Ishikawa (cell line): ENCODE results near the gene KRT35.

ENCODE experiments used
- CEBPB ChIP-seq: IDR thresholded peaks from 2 replicates; pipeline ENCODE4 v1.6.1; 2012
- CREB1 ChIP-seq: IDR thresholded peaks from 2 replicates; pipeline ENCODE4 v1.6.1; 2012; ENCODE audit warnings: low read depth
- EGR1 ChIP-seq: IDR thresholded peaks from 2 replicates; pipeline ENCODE4 v1.6.1; 2012
- EP300 ChIP-seq: IDR thresholded peaks from 2 replicates; pipeline ENCODE4 v1.6.1; 2012; ENCODE audit warnings: borderline replicate concordance
- FOXM1 ChIP-seq: IDR thresholded peaks from 2 replicates; pipeline ENCODE4 v1.6.1; 2012; ENCODE audit warnings: low read depth, borderline replicate concordance
- NFIC ChIP-seq: IDR thresholded peaks from 2 replicates; pipeline ENCODE4 v1.6.1; 2012
- RAD21 ChIP-seq: IDR thresholded peaks from 2 replicates; pipeline ENCODE4 v1.6.1; 2012; ENCODE audit warnings: low read depth
- TAF1 ChIP-seq: IDR thresholded peaks from 2 replicates; pipeline ENCODE4 v1.6.1; 2012; ENCODE audit warnings: low read depth, mild to moderate bottlenecking
- TCF12 ChIP-seq: IDR thresholded peaks from 2 replicates; pipeline ENCODE4 v1.6.1; 2012; ENCODE audit warnings: low read depth
- TEAD4 ChIP-seq: IDR thresholded peaks from 2 replicates; pipeline ENCODE4 v1.6.1; 2012
- YY1 ChIP-seq: IDR thresholded peaks from 2 replicates; pipeline ENCODE4 v1.6.1; 2012; ENCODE audit warnings: low read depth
- ZBTB7A ChIP-seq: IDR thresholded peaks from 2 replicates; pipeline ENCODE4 v1.6.1; 2012; ENCODE audit warnings: low read depth
- TF ChIP-seq, protein P1 (sequence below): IDR thresholded peaks from 2 replicates; pipeline ENCODE4 v1.6.1; 2012; ENCODE audit warnings: low read depth, mild to moderate bottlenecking
- TF ChIP-seq, protein P2 (sequence below): IDR thresholded peaks from 2 replicates; pipeline ENCODE4 v1.6.1; 2012
- TF ChIP-seq, protein P3 (sequence below): IDR thresholded peaks from 2 replicates; pipeline ENCODE4 v1.6.1; 2012

KRT35 gene

DNA sequence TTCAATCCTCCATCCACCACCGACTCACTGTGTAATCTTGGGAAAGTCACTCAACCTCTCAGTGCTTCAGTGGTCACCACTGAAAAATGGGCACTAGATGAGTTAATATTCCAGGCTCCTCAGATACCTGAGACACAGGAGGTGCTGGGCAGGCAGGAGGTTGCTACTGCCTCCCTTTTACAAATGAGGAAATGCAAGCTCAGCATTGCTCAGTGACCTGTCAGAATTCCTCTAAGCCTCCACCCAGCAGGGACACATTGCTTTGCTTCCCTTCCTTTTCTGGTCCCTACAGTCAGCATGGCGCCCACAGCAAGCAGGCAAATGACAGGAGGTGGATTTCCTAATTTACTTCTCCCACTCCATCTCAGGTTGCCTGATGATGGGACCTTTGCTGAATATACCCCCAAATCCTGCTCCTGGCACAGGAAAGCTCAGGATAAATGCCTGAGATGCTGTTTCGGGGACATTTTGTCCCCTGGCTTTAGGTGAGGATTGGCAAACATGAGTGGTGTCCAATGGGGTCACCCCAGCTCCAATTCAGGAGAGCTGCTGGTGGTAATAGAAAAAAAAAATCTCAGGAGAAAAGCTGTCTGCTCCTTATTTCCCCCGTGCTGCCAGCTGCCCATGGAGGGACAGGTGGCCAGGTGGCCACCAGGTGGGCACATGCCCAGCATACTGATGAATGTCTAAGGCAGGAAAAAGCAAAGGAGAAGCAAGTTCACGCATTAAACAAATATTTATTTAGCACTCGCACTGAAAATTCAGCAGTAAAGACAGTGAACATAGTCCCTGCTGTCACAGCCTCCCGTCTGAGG lies 29.5 kb upstream of the KRT35 start:
- TF ChIP-seq NFIC, result no peak
- TF ChIP-seq CREB1, result no peak
- TF ChIP-seq YY1, result no peak
- TF ChIP-seq, protein P1, sequence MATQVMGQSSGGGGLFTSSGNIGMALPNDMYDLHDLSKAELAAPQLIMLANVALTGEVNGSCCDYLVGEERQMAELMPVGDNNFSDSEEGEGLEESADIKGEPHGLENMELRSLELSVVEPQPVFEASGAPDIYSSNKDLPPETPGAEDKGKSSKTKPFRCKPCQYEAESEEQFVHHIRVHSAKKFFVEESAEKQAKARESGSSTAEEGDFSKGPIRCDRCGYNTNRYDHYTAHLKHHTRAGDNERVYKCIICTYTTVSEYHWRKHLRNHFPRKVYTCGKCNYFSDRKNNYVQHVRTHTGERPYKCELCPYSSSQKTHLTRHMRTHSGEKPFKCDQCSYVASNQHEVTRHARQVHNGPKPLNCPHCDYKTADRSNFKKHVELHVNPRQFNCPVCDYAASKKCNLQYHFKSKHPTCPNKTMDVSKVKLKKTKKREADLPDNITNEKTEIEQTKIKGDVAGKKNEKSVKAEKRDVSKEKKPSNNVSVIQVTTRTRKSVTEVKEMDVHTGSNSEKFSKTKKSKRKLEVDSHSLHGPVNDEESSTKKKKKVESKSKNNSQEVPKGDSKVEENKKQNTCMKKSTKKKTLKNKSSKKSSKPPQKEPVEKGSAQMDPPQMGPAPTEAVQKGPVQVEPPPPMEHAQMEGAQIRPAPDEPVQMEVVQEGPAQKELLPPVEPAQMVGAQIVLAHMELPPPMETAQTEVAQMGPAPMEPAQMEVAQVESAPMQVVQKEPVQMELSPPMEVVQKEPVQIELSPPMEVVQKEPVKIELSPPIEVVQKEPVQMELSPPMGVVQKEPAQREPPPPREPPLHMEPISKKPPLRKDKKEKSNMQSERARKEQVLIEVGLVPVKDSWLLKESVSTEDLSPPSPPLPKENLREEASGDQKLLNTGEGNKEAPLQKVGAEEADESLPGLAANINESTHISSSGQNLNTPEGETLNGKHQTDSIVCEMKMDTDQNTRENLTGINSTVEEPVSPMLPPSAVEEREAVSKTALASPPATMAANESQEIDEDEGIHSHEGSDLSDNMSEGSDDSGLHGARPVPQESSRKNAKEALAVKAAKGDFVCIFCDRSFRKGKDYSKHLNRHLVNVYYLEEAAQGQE, result no peak
- TF ChIP-seq, protein P2, sequence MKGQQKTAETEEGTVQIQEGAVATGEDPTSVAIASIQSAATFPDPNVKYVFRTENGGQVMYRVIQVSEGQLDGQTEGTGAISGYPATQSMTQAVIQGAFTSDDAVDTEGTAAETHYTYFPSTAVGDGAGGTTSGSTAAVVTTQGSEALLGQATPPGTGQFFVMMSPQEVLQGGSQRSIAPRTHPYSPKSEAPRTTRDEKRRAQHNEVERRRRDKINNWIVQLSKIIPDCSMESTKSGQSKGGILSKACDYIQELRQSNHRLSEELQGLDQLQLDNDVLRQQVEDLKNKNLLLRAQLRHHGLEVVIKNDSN, result no peak
- TF ChIP-seq CEBPB, result no peak
- TF ChIP-seq TCF12, result no peak
- TF ChIP-seq ZBTB7A, result no peak
- TF ChIP-seq EP300, result no peak
- TF ChIP-seq TAF1, result no peak
- TF ChIP-seq FOXM1, result no peak
- no peak for TF ChIP-seq EGR1
- TF ChIP-seq TEAD4, result no peak
- TF ChIP-seq, protein P3, sequence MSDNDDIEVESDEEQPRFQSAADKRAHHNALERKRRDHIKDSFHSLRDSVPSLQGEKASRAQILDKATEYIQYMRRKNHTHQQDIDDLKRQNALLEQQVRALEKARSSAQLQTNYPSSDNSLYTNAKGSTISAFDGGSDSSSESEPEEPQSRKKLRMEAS, result no peak
- TF ChIP-seq RAD21, result no peak

DNA sequence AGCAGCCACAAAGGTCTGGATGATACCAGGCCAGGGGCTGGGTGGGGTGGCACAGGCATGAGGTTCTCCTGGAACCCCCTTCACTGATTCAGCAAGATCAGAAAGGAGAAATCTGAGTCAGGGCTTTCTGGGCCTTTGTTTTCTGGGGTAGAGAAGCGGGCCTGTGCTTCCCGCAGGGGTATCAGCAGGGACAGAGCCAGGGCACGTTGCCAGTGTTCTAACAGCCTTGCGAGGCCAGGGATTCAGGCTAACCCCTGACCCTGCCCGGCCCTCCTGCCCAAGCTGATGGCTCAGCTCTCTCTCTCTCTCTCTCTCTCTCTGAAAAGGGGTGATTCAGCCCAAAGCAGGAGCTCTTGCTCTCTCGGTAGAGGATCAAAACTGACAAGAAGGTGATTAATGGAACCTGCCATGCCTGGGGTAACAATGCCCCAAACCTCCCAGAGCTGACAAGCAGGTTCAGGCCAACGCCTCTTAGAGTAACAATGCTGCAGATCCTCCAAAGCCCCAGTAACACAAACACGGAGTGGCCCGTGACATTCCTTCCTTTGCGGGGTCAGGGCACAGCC lies 26.4 kb upstream of the KRT35 start:
- no peak for TF ChIP-seq TAF1
- TF ChIP-seq, protein P2, result no peak
- TF ChIP-seq, protein P1, result no peak
- TF ChIP-seq CREB1, result no peak
- no peak for TF ChIP-seq TEAD4
- TF ChIP-seq, protein P3, result no peak
- TF ChIP-seq YY1, result 0 out of 2 replicates have a peak, but pooled peaks have one; percentile 17
- no peak for TF ChIP-seq EGR1
- 0 out of 2 replicates have a peak, but pooled peaks have one; percentile 24 for TF ChIP-seq NFIC
- 0 out of 2 replicates have a peak, but pooled peaks have one; percentile 39 for TF ChIP-seq EP300
- TF ChIP-seq ZBTB7A, result no peak
- 0 out of 2 replicates have a peak, but pooled peaks have one; percentile 42 for TF ChIP-seq TCF12
- no peak for TF ChIP-seq FOXM1
- no peak for TF ChIP-seq RAD21
- TF ChIP-seq CEBPB, result no peak

DNA sequence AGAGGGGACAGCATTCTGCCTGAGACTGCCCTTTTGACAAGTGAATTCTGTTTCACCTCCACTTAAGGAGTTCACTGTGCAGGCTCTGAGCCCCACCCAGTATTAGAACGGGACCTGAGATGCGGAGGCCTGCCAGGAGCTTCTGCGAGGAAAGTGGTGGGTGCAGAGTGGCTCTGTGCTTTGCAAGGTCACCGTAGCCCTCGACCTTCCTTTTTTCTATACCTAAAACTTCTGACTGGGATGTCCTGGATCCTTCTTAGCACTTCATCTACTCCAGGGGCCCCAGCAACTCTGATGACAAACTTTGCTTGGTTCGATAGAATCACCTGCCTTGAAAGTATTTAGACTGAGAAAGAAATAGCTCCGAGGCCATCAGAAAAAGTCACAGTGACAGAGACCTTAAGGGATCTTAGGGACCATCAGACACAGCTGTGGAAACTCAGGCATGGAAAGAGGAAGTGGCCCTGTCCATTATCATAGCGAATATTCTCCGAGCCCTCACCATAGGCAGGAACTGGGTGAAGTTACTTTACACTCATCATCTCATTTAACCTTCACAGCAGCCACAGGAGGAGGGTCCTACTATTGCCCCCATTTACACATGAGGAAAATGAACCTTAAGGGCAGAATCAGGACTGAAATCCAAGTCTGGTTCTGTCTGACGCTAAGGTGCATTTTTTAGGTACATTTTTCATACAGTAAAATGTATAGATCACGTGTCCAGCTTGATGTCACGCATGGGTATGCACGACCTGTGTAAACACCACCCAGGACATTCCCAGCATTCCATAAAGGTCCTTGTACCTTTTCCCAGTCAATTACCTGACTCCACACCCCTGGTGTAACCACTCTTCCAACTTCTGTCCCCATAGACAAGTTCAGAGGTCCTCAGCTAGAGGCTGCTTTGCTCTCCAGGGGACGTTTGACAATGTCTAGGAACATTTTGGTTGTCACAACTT lies 25.1 kb upstream of the KRT35 start:
- 0 out of 2 replicates have a peak, but pooled peaks have one; percentile 28 for TF ChIP-seq FOXM1
- peak; percentile 94 for TF ChIP-seq TEAD4
- TF ChIP-seq ZBTB7A, result no peak
- no peak for TF ChIP-seq EGR1
- TF ChIP-seq NFIC, result peak; percentile 7; the same call in 1 of the 2 replicates
- TF ChIP-seq, protein P2, result peak; percentile 93
- no peak for TF ChIP-seq RAD21
- no peak for TF ChIP-seq YY1
- peak; percentile 15; the same call in 1 of the 2 replicates for TF ChIP-seq TCF12
- TF ChIP-seq TAF1, result no peak
- no peak for TF ChIP-seq CEBPB
- TF ChIP-seq EP300, result peak; percentile 73; the same call in 1 of the 2 replicates
- TF ChIP-seq, protein P3, result peak; percentile 51; the same call in 1 of the 2 replicates
- TF ChIP-seq, protein P1, result no peak
- no peak for TF ChIP-seq CREB1
